PC-3 (cell line): Measurements from ENCODE around the gene LAGE3.

ENCODE experiments used
- EZH2 ChIP-seq: fragments of 300-600 bp; sonication (generic); IDR thresholded peaks from one replicate; pipeline ENCODE4 v1.6.1; 2017; ENCODE audit warnings: antibody characterized with exemption, mild to moderate bottlenecking, low read length; ENCODE audit not compliant: unreplicated experiment
- EZH2phosphoT487 ChIP-seq: fragments of 300-600 bp; sonication (generic); IDR thresholded peaks from 2 replicates; pipeline ENCODE4 v1.6.1; 2018; ENCODE audit warnings: mild to moderate bottlenecking, antibody characterized with exemption, low read length, borderline replicate concordance
- TF ChIP-seq, protein P1 (sequence below): fragments of 300-600 bp; sonication (generic); conservative IDR thresholded peaks from 2 replicates; pipeline ENCODE4 v1.5.1; 2017; ENCODE audit warnings: antibody characterized with exemption, low read depth, mild to moderate bottlenecking, low read length

DNA sequence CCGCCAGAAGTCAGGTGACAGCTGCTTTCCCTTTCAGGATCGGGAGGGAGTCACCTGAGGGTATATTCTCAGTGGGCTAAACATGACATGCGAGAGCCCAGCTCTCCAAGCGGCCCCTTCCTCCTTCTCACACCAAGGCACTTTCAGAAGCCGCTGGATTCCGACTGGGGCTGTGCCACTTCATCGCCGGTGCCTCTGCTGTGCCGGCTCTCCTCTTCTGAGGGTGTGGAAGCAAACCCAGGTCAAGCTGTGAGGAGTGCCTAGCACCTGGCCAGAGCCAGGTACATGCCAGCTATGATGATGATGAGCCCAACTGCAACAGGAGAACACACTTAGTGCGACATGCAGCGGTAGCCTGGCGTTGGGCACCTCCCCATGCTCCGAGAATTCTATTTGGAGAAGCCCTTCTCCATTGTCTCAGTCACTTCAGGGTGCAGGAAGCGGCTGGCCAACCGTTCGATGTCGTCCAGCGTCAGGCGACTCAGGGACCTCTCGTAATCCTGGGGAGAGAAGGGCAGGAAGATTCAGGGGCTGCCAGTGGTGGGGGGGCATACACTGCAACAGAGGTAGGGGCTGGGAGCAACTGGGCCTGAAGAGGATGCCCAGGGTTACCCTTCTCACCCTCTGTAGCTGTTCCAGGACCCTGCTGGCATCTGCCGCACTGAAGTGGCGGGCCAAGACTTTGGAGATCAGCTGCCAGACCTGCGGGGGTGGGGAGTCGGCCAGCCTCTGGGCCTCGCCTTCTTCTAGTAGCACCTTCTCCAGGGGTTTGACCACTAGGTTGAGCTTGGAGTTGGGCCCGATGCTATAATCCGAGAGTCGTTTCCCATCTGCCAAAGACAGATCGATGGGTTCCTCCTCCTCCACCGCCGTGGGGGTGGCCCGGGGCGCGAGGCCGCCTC, 6.3 kb upstream of the LAGE3 start:
- TF ChIP-seq, protein P1, sequence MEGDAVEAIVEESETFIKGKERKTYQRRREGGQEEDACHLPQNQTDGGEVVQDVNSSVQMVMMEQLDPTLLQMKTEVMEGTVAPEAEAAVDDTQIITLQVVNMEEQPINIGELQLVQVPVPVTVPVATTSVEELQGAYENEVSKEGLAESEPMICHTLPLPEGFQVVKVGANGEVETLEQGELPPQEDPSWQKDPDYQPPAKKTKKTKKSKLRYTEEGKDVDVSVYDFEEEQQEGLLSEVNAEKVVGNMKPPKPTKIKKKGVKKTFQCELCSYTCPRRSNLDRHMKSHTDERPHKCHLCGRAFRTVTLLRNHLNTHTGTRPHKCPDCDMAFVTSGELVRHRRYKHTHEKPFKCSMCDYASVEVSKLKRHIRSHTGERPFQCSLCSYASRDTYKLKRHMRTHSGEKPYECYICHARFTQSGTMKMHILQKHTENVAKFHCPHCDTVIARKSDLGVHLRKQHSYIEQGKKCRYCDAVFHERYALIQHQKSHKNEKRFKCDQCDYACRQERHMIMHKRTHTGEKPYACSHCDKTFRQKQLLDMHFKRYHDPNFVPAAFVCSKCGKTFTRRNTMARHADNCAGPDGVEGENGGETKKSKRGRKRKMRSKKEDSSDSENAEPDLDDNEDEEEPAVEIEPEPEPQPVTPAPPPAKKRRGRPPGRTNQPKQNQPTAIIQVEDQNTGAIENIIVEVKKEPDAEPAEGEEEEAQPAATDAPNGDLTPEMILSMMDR, result no peak
- TF ChIP-seq EZH2phosphoT487 (no peak), EZH2 (no peak)
